B cell (primary cell): ENCODE measurements around the gene SYTL2. TPM values are rescaled to one million over a fixed set of nuclear protein-coding genes. Genes with fewer than 3 reads are reported as not detected.

Source experiments
- ATAC-seq: fragments of 200-7000 bp; cut with Tn5 transposase; one replicate; pipeline ENCODE4 v1.10.0; 2021; ENCODE audit warnings: low read depth, mild to moderate bottlenecking, moderate number of reproducible peaks, moderate library complexity
- CTCF ChIA-PET: fragments of 350-600 bp; sonication (Branson Sonifier 250); formaldehyde crosslinking; loops from one replicate; lab custom pipeline; 2021; ENCODE audit warnings: antibody characterized with exemption, inconsistent platforms; lab: Charles Lee
- POLR2A ChIA-PET: fragments of 350-600 bp; sonication (Branson Sonifier 250); formaldehyde crosslinking; loops from one replicate; lab custom pipeline; 2021; ENCODE audit warnings: antibody characterized with exemption; lab: Charles Lee
- DNase-seq: peaks from one replicate; pipeline ENCODE4 v3.0.0; 2013
- H2AFZ ChIP-seq: 2 replicates; pipeline ENCODE4 v1.6.1; 2012; ENCODE audit warnings: mild to moderate bottlenecking, low read depth, low read length; ENCODE audit not compliant: insufficient read depth, poor library complexity, severe bottlenecking
- H3K27ac ChIP-seq, 2 donors: 1 replicate in 1 of 2; 2 replicates in 1 of 2; pipeline ENCODE4 v1.5.1; 2012 to 2013; ENCODE audit warnings: low read length in 2 of 2, mild to moderate bottlenecking in 2 of 2, moderate library complexity in 1 of 2
- H3K27me3 ChIP-seq, 4 experiments: fragments of 200-600 bp in 1 of 4; sonication (generic) in 1 of 4; replicated peaks in 1 of 4; 1 replicate in 2 of 4; 2 replicates in 2 of 4; pipeline versions ENCODE4 v1.6.1 to v1.7.0; 2013 to 2016; ENCODE audit warnings: low read length in 3 of 4, mild to moderate bottlenecking in 2 of 4, mixed read lengths in 1 of 4, moderate library complexity in 1 of 4; ENCODE audit not compliant: insufficient read depth in 4 of 4, control insufficient read depth in 3 of 4; ENCODE audit errors: control extremely low read depth in 1 of 4
- H3K36me3 ChIP-seq, 2 experiments: replicated peaks in 1 of 2; 1 replicate in 1 of 2; 2 replicates in 1 of 2; pipeline versions ENCODE4 v1.6.1 to v1.7.1; 2013; ENCODE audit warnings: low read length in 1 of 2; ENCODE audit not compliant: insufficient read depth in 2 of 2, control insufficient read depth in 1 of 2; ENCODE audit errors: control extremely low read depth in 1 of 2, extremely low read depth in 1 of 2
- H3K4me1 ChIP-seq, 2 donors: fragments of 200-600 bp in 1 of 2; sonication (generic) in 1 of 2; 1 replicate in 1 of 2; 2 replicates in 1 of 2; pipeline versions ENCODE4 v1.5.1 to v1.6.1; 2013 to 2017; ENCODE audit warnings: low read length in 2 of 2; ENCODE audit not compliant: control insufficient read depth in 2 of 2, insufficient read depth in 2 of 2
- H3K4me2 ChIP-seq: replicated peaks from 2 replicates; pipeline ENCODE3; 2012; ENCODE audit warnings: mild to moderate bottlenecking, low read depth, low read length; ENCODE audit not compliant: poor library complexity, severe bottlenecking
- H3K4me3 ChIP-seq, 5 experiments: fragments of 200-600 bp in 1 of 5; sonication (generic) in 1 of 5; 1 replicate in 3 of 5; 2 replicates in 2 of 5; pipeline versions ENCODE4 v1.5.1 to v1.7.0; 2011 to 2016; ENCODE audit warnings: low read length in 4 of 5, mild to moderate bottlenecking in 4 of 5, low read depth in 2 of 5, control low read depth in 1 of 5, moderate library complexity in 1 of 5; ENCODE audit not compliant: insufficient read depth in 1 of 5; ENCODE audit errors: control extremely low read depth in 1 of 5, extremely low read depth in 1 of 5
- H3K79me2 ChIP-seq: fragments of 200-600 bp; sonication (generic); one replicate; pipeline ENCODE4 v1.6.0; 2016; ENCODE audit warnings: low read length; ENCODE audit not compliant: control insufficient read depth, insufficient read depth
- H3K9ac ChIP-seq: fragments of 200-600 bp; sonication (generic); 2 replicates; pipeline ENCODE4 v1.6.1; 2017; ENCODE audit warnings: mild to moderate bottlenecking, low read length, moderate library complexity
- H3K9me3 ChIP-seq, 3 donors: one replicate each; pipeline versions ENCODE4 v1.6.1 to v1.7.1; 2013; ENCODE audit warnings: low read length in 2 of 3; ENCODE audit not compliant: control insufficient read depth in 2 of 3, insufficient read depth in 1 of 3; ENCODE audit errors: control extremely low read depth in 1 of 3
- H4K20me1 ChIP-seq: 2 replicates; pipeline ENCODE4 v1.6.0; 2012; ENCODE audit warnings: mild to moderate bottlenecking, low read length; ENCODE audit not compliant: insufficient read depth, control insufficient read depth, poor library complexity, severe bottlenecking
- H3K27ac Mint-ChIP-seq: one replicate; pipeline ENCODE4 v1.8.0; 2021; ENCODE audit warnings: mixed read lengths
- H3K27me3 Mint-ChIP-seq: one replicate; pipeline ENCODE4 v1.8.0; 2021; ENCODE audit warnings: mixed read lengths
- H3K4me1 Mint-ChIP-seq: one replicate; pipeline ENCODE4 v1.8.0; 2021; ENCODE audit warnings: mixed read lengths
- H3K4me3 Mint-ChIP-seq: one replicate; pipeline ENCODE4 v1.8.0; 2021; ENCODE audit warnings: mixed read lengths
- H3K9me3 Mint-ChIP-seq: one replicate; pipeline ENCODE4 v1.8.0; 2022; ENCODE audit warnings: mixed read lengths; ENCODE audit not compliant: insufficient read depth
- EZH2 ChIP-seq: IDR thresholded peaks from 2 replicates; pipeline ENCODE4 v1.6.1; 2012; ENCODE audit warnings: borderline replicate concordance, low read depth, mild to moderate bottlenecking, moderate library complexity, low read length; ENCODE audit not compliant: insufficient read depth, poor library complexity, severe bottlenecking
- WGBS: methylation state at CpG from one replicate; pipeline ENCODE4 v1.1.5; 2013; ENCODE audit warnings: missing lambda C conversion rate; ENCODE audit not compliant: insufficient coverage; 5-methylcytosine and 5-hydroxymethylcytosine counted together
- intact Hi-C: fragments of 100-400 bp; cut with micrococcal nuclease; formaldehyde crosslinking; loops from one replicate; pipeline ENCODE4 v1.10.0; 2022
- polyA plus RNA-seq: library from polyadenylated mRNA; depleted of rRNA; stranded (reverse); fragments of >200 nt; gene quantifications from 2 replicates; pipeline ENCODE4 v1.2.3, GENCODE V29; 2012
- total RNA-seq, 2 donors: library from RNA; stranded (reverse); fragments of 120-200 nt in 1 of 2; gene quantifications; 1 replicate in 1 of 2; 2 replicates in 1 of 2; pipeline versions ENCODE4 v1.2.3 to v1.2.4, GENCODE V29; 2013 to 2022
- TF ChIP-seq, protein P1 (sequence below): fragments of 200-600 bp; IDR thresholded peaks from one replicate; pipeline ENCODE4 v1.8.0; 2022; ENCODE audit warnings: antibody characterized with exemption, mild to moderate bottlenecking

The SYTL2 gene
- total and polyA plus RNA-seq, 2 donors (not counting 1 experiment from before 2014, with no cell fraction given): 0.86 to 2.9 TPM

GRCh38 chr11:85848556-85848955 is 37.6 kb upstream of the SYTL2 start:
- no peak overlapping the region for H3K9ac ChIP-seq
- no peak overlapping the region for H2AFZ ChIP-seq
- no peak overlapping the region for H3K27ac ChIP-seq
- no peaks in the 10 kb centered on the region for H3K79me2 ChIP-seq
- H3K27me3 ChIP-seq: no peaks in the 10 kb centered on the region
- ATAC-seq (no peak), DNase-seq (no peak)
- no peak overlapping the region for H3K4me3 ChIP-seq
- H3K4me3 Mint-ChIP-seq: no peak overlapping the region
- POLR2A ChIA-PET: no interaction called here
- no peak overlapping the region for H3K4me2 ChIP-seq
- no peaks in the 10 kb centered on the region for H3K9me3 ChIP-seq
- H3K27ac Mint-ChIP-seq: no peak overlapping the region
- no peaks in the 10 kb centered on the region for H3K9me3 Mint-ChIP-seq
- H3K36me3 ChIP-seq: no peaks in the 10 kb centered on the region
- H3K27me3 Mint-ChIP-seq: no peaks in the 10 kb centered on the region
- CTCF ChIA-PET: interaction anchor here (0.8 kb wide), 1 partner anchor 166 kb away, joined by 5 read pairs; no protein-coding TSS in a partner anchor
- no peaks in the 10 kb centered on the region for H4K20me1 ChIP-seq
- no peaks in the 10 kb centered on the region for H3K4me1 Mint-ChIP-seq
- intact Hi-C loops: no loop called here
- no CpG with 5 or more reads among the region's 2 CpGs for WGBS
- TF ChIP-seq, protein P1, sequence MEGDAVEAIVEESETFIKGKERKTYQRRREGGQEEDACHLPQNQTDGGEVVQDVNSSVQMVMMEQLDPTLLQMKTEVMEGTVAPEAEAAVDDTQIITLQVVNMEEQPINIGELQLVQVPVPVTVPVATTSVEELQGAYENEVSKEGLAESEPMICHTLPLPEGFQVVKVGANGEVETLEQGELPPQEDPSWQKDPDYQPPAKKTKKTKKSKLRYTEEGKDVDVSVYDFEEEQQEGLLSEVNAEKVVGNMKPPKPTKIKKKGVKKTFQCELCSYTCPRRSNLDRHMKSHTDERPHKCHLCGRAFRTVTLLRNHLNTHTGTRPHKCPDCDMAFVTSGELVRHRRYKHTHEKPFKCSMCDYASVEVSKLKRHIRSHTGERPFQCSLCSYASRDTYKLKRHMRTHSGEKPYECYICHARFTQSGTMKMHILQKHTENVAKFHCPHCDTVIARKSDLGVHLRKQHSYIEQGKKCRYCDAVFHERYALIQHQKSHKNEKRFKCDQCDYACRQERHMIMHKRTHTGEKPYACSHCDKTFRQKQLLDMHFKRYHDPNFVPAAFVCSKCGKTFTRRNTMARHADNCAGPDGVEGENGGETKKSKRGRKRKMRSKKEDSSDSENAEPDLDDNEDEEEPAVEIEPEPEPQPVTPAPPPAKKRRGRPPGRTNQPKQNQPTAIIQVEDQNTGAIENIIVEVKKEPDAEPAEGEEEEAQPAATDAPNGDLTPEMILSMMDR: no peak
- H3K4me1 ChIP-seq: no peaks in the 10 kb centered on the region

DNA sequence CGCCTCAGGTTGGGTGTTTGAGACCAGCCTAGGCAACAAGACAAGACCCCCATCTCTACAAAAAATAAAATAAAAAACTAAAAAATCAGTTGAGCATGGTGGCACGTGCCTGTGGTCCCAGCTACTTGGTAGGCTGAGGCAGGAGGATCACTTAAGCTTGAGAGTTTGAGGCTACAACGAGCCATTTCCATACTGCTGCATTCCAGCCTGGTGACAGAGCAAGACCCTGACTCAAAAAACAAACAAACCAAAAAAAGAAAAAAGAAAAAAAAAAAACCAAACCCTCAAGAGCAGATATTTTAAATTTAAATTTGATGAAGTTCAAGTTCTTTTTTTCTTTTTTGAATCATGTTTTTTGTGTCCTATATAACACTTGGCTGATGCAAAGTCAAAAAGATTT is 37.1 kb upstream of the SYTL2 start:
- H3K9me3 Mint-ChIP-seq: no peaks in the 10 kb centered on the region

More for the DNA sequence above, 37.1 kb upstream of the SYTL2 start:
- H3K9ac ChIP-seq: no peak overlapping the region
- ATAC-seq: no peak
- no peak overlapping the region for H3K4me2 ChIP-seq
- ChIA-PET CTCF (interaction anchor here (0.8 kb wide), 1 partner anchor 166 kb away, joined by 5 read pairs; no protein-coding TSS in a partner anchor), POLR2A (interaction anchor here (0.6 kb wide), 1 partner anchor 442 kb away, joined by 4 read pairs; no protein-coding TSS in a partner anchor)
- Mint-ChIP-seq H3K27me3 (no peaks in the 10 kb centered on the region), H3K4me3 (no peak overlapping the region), H3K27ac (no peak overlapping the region), H3K4me1 (no peaks in the 10 kb centered on the region)
- no peak overlapping the region for H2AFZ ChIP-seq
- intact Hi-C loops: no loop called here
- no peaks in the 10 kb centered on the region for H3K4me1 ChIP-seq
- H3K9me3 ChIP-seq: no peaks in the 10 kb centered on the region
- no peak overlapping the region for H3K27ac ChIP-seq
- 83% methylated on average over 1 of the region's 3 CpGs for WGBS
- no peaks in the 10 kb centered on the region for H3K27me3 ChIP-seq
- no peak for DNase-seq
- no peaks in the 10 kb centered on the region for H3K79me2 ChIP-seq
- TF ChIP-seq, protein P1: no peak
- TF ChIP-seq EZH2: no peak
- no peaks in the 10 kb centered on the region for H4K20me1 ChIP-seq
- H3K4me3 ChIP-seq: no peak overlapping the region
- H3K36me3 ChIP-seq: no peaks in the 10 kb centered on the region
